Measurements from ENCODE around the gene CAV2.

CAV2 gene

GRCh38 chr7:116496653-116497052, 2.9 kb upstream of the CAV2 start:
- no peak for DNase-seq

- peak; percentile 38 for DNase-seq
Measured at GRCh38 chr7:116497708-116498107, 1.8 kb upstream of the CAV2 start.

GRCh38 chr7:116500078-116500853, 728 bp downstream of the CAV2 start:
- DNase-seq = peak; percentile 66

DNA sequence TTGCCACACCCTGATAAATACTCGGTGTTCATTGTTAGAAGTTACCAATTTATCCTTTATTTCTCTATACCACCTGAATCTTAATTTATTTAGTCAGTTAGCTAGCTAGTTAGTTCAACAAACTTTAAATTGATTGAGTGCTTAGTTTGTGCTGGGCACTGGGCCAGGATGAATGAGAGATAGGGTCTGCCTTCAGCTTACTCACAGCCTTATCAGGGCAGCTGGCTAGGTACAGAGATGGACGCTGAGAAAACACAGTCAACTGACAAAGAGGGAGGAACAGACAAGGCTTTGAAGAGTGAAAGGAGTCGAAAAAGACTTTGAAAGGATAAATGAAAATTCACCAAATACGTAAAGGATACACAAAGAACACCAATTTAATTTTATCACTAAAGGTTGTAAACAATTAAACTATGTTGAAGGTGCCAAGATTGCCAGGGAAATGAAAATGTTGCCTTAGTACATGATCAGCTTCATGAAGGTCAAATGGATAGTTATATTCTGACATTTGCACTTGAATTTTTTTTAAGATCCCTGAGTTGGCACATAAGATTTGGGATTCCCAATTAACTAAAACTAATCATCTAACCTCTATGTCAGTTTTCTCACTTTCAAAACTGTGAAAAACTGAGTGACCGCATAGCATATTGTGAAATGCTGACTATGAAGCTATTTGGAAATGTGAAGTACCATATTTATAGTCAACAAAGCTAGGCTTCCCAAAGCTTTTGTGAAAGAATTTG, 2.1 kb downstream of the CAV2 start:
- no peak for DNase-seq

DNA sequence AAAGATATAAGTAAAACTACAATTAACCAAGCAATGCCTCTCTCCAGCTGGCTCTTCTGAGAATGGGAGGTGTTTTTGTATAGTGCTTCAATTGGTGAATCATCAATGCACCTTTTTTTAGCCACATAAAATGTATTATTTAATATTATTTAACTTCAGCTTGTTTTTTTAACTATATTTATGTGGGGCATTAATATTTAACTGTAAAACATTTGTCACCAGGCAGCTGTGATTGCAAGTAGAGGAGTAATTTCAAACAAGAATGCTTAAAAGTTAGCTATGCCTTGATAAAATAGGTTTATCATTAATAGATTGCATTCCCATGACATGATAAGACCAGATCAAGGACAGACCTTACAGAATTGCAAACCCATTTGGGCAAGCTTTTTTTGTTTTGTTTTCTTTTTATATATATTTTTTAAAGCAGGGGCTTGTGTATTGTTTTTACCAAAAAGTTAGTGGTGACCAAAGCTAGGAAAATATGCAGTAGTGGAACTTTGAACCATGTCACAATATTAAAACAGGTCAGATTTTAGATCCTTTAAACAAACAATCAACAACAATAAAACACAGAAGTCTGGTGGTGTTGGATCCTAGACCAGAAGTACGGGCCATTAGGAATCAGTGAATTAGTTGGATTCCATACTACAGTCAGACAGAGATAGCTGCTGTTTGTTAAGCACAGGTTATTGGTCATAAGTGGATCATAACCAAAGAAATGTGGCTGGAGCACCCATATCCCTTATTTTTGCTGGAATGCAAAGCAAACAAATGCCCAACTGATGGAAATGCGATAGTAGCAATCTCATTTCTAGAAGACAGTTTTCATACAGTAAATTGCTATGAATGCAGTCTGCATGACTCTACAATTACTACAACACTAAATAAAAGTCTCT, 2.9 kb downstream of the CAV2 start:
- no peak for DNase-seq

- no peak for DNase-seq
Measured at GRCh38 chr7:116503835-116504234, 4.3 kb downstream of the CAV2 start.

DNA sequence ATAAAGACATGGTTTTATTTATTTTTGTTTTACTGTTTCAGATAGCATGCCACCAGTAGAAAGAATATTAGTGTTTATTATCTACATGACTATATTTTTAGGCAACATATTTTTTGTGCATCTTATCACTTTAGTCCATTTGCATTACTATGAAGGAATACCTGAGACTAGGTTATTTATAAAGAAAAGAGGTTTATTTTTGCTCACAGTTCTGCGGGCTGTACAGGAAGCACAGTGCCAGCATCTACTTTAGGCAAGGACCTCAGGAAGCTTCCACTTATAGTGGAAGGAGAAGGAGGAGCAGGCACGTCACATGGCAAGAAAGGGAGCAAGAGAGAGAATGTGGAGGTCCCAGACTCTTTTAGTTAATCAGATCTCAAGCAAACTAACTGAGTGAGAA, 5.7 kb downstream of the CAV2 start:
- no peak for DNase-seq

GRCh38 chr7:116505823-116506222, 6.3 kb downstream of the CAV2 start:
- DNase-seq = no peak

DNA sequence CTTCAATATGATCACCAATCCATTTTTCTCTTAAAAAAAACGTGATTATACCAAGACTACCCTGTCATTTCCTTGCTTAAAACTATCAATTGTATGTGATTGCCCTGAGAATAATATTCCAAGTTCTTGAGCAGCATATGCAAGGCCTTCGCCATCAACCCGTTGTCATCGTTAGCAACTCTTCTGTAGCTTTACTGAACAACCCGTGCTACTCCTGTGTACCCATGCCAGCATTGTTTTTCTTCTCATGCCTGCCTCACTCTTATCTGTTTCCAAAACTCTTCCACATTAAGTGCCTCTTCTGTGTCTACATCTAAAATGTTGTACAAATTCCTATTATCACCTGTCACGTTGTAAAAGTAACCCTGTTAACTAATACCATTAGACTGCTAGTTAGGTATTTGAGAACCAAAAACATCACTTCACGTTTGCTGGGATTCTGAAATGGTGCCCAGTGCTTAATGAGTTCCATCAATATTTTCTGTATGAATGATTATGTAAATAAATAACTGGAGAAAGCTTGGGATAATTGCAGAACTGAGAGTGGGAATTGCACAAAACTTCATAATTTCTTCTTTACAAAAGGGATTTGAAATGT, 10.5 kb downstream of the CAV2 start:
- peak; percentile 36 for DNase-seq

GRCh38 chr7:116510795-116511194, 11.3 kb downstream of the CAV2 start:
- DNase-seq = no peak

- peak; percentile 72 for DNase-seq
Measured at GRCh38 chr7:116511552-116512519, 12.3 kb downstream of the CAV2 start.

GRCh38 chr7:116512520-116513188, 13.1 kb downstream of the CAV2 start:
- peak; percentile 81 for DNase-seq

- no peak for DNase-seq
Measured at GRCh38 chr7:116515584-116515983, 16.0 kb downstream of the CAV2 start.

- DNase-seq = no peak
Measured at GRCh38 chr7:116516324-116516723, 16.8 kb downstream of the CAV2 start.

DNA sequence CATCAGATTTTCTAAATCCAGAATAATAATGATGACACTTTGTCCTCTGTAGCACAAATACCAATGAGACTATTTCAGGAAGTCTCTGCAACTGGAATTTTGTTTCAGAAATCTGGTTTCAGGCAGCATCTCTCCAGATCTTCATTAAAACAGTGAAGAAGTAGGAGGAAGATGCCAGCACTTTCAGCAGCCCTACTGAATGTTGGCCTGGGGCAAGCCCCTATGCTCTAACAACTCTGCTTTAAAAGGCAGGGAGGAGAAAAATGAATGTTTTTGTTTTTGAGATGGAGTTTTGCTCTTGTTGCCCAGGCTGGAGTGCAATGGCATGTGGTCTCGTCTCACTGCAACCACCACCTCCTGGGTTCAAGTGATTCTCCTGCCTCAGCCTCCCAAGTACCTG, 18.1 kb downstream of the CAV2 start:
- DNase-seq = no peak

DNA sequence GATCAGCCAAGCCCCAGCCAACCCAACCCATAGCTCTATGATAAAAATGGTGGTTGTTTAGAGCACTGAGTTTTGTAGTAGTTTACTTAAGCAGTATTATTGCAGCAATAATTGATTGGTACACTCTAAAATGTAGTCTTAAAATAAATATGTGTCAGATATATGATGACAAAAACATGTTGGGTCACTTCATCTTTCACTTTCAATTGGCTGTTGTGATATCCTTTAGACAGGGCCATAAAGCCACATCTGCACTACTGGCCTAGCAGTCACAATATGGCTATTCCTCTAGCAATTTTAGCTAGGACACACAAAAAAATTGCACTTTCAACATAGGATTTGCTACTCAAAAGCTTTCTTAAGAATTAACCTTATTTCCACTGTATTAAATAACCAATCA, 19.4 kb downstream of the CAV2 start:
- no peak for DNase-seq

- peak; percentile 65 for DNase-seq
Measured at GRCh38 chr7:116521046-116521664, 21.6 kb downstream of the CAV2 start.

- DNase-seq = peak; percentile 91
Measured at GRCh38 chr7:116522247-116522646, 22.7 kb downstream of the CAV2 start.

- no peak for DNase-seq
Measured at GRCh38 chr7:116524221-116524608, 24.7 kb downstream of the CAV2 start.

GRCh38 chr7:116524609-116525297, 25.2 kb downstream of the CAV2 start, which contains the start of gene CAV1:
Gene CAV1, plus strand, starts transcription at chr7:116525036. Its CDS starts 27 bp downstream, at chr7:116525063.
- peak; percentile 98 for DNase-seq

All from fibroblast of skin of right biceps (primary cell).